Ramos (cell line): Measurements from ENCODE around the gene NPAS1.

Source experiments
- in situ Hi-C: fragments of 300-500 bp; cut with MboI; formaldehyde crosslinking; loops from one replicate; pipeline ENCODE4 v1.14.3; 2022; ENCODE audit warnings: low sequenced_read_pairs; ENCODE audit not compliant: unreplicated experiment

NPAS1 gene

DNA sequence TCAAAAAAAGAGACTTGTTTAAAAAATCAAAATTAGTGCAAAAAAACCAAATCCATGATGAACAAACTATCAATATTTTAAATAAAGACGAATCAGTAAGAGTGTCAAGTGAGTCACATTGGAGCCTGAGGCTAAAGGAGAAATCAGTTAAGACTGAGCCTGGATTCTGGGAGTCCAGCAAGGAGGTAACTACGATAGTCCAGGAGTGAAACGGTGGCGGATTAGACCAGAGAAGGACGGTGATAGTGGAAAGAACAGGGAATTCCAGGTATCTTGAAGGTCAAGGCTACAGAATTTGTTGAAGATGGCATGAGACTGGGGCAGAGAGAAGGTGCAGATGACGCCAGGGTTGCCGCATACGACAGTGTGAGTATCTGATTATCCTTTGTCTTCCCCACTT, 7.0 kb upstream of the NPAS1 start:
- in situ Hi-C loops, result loop anchor here (10.0 kb wide), 1 partner anchor 112 kb away; no protein-coding TSS in a partner anchor

DNA sequence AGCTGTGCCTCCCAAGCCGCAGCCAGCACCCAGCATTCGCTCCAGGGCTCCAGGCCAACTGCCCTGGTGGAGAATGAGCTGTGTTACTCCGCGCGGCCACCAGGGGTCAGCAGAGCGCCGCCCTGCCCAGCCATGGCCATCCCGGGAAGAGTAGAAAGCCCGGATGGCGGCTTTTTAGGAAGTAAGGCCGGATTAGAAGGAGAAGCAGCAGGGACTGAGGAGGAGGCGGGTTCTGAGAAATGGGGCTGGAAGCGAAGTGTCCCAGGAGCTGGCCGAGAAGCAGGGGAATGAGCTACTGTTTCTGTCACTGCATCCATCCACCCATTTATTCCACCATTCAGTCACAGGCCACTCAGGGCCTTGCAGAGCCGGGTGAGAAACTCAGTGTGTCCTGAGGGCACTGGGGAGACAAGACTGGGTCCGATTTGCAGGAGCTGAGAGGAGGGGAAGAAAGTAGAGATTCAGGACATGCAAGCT, 6.6 kb upstream of the NPAS1 start:
- in situ Hi-C loops, result loop anchor here (10.0 kb wide), 1 partner anchor 112 kb away; no protein-coding TSS in a partner anchor

DNA sequence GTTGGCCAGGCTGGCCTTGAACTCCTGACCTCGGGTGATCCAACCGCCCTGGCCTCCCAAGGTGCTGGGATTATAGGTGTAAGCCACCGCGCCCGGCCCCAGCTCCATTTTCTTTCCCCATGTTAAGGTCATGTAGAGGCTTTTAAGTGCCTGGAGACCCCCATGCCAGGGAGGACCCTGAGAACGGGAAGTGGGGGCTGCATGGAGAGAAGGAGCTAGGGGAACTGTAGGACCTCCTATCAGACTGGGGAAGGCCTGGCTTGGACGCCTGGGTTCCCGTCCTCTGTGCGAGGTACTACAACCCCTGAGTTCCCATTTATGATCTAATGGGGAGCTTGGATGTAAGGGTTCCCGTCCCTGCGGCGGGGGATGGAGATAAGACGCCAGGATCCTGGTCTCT, 714 bp upstream of the NPAS1 start:
- in situ Hi-C loops, result loop anchor here (10.0 kb wide), 1 partner anchor 106 kb away; no protein-coding TSS in a partner anchor

DNA sequence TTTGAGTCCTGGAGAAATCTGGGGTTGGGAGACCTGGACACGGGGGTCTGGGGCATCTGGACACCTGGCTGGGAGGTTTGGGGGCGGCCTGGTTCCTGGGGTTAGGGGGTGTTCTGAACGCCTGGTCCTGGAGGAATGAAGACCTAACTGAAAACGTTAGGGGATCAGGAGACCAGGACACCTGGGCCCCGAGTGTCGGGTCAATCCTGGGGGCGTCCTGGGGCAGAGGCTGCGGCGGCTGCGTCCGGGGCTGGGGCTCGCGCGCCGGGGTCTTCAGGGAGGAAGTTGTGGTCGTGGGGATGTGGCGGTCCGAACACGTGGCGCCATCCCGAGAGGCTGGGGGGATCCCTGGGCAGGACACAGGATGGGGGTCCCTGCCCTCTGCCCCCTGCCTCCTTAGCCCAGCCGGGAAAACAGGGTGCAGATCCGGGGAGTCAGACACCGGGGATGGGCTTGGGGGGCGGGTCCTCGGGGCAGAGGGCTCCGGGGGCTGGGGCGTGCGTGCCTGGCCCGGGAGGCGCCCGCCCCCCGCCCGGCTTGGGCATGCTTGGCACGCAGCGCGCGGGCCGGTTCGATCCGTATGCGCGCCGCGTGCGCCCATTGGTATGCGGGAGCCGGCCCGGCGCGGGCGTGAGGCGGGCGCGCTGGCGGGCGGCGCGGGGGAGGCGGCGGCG, 632 bp downstream of the NPAS1 start:
- in situ Hi-C loops, result no loop called here

DNA sequence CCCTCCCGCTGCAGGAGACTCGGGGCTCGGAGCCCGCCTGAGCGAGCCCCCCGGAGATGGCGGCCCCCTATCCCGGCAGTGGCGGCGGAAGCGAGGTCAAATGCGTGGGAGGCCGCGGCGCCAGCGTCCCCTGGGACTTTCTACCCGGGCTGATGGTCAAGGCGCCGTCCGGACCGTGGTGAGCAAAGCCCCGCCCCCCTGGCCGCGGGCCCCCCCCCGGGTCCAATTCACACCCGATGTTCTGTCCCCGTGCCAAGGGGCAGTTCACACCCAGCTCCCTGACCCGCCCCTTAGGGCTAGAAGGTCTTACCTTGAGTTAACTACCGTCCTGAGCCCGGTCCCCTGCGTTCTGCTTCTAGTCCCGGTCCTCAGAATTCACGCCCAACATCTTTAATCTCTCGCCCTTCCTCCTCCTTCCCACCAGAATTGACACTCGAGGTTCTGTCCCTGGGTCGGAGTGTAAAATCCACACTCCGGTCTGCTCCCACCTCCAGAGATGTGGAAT, 1.4 kb downstream of the NPAS1 start:
- in situ Hi-C loops, result no loop called here

DNA sequence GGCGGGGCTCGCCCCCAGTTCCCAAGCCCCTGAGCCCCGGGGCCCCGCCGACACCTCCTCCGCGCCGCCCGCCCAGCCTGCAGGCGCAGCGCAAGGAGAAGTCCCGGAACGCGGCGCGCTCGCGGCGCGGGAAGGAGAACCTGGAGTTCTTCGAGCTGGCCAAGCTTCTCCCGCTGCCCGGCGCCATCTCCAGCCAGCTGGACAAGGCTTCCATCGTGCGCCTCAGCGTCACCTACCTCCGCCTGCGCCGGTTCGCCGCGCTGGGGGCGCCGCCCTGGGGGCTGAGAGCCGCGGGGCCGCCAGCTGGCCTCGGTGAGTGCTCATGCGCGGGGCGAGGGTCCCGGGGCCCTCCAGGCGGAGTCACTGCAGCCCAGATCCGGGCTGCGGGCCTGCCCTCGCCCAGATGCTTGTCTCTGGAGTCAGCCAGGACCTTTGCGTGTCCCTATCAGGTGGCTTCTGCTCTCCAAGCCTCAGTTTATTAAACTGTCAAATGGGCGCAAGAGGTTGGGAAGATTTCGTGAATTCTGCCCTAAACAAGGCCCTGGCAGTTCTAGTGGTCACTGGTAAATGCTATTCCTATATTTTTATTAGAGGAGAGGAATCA, 2.0 kb downstream of the NPAS1 start:
- in situ Hi-C loops, result no loop called here

DNA sequence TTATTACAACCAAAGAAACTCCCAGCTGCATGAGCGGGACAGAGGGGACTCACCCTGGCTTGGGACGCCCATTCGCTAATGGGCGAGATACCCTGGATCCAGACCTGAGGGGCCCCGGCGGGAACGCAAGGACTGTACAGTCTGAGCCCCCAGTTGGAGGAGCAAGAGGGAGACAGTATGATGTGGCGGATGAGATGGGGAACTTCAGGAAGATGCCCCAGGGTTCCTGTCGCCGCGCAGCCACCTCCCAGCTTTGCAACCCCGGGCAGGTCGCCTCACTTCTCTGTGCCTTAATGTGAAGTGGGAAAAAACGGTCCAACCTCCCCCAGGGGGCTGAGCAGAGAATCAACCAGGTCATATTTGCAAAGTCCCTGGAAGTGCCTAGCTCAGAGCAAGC, 2.5 kb downstream of the NPAS1 start:
- in situ Hi-C loops, result no loop called here

DNA sequence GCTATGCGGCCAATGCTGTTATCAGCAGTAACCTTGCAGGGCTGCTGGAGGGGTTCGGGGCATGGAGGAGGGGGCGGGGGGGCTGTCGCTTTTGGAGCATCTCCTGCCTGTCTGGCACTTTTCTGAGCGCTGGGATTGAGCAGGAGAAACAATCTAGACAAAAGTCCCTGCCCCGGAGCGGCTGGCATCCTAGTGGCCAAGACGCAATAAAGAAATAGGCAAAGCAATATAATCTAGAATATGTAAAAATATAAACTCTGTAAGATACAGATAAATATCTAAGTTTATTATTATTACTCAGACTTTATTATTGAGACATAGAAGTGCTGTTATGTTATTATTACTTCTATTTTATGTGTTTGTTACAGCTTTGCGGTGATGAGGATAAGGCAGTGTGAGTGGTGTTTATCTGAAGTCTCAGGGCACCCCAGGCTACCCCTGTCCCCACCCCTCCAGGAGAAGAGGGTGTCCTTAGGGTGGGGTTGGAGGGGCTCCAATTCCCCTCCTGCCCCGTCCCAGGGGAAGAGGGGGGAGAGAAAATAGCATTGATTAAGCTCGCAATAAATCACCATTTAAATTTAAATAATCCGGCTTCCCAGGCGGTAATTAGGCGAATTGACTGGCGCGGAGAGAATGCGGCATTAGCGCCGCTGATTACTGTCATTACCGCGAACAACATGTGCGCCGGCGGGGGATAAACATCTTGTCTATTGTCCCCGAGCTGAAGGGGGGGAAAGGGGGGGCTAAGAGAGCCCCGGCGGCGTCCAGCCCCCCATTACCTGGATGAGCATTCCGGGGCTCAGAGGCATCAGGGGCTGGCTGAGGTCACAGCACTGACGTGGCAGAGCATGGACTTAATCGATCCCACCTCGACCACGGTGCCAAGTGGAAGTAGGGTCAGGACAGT, 3.2 kb downstream of the NPAS1 start:
- in situ Hi-C loops, result no loop called here

DNA sequence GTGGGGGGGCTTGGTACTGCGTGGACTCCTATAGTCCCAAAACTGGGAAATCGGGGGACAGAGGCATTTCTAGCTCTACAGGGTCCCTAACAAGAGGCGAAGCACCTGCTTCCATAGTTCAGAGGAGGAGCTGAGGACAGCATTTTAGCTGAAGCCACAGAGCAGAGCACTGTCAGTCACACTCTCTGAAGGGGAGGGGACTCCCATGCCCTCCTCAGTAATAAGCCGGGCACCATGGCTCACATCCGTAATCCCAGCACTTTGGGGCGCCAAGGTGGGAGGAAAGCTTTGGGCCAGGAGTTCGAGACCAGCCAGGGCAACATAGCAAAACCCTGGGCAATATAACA, 3.8 kb downstream of the NPAS1 start:
- in situ Hi-C loops, result no loop called here

DNA sequence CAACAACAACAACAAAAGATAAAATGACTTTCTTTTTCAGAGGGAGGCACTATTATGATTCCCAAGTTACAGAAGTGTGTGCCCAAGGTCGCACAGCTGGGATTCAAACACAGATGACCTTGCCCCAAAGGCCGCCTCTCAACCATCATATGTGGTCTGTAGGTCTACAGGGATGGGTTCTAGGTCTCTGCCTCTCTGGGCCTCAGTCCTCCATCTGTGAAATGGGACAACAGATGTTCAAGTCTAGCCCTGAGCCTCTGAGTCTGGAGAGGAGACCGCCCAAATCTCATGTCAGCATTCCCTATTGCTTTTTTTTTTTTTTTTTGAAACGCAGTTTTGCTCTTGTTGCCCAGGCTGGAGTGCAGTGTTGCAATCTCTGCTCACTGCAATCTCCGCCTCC, 4.9 kb downstream of the NPAS1 start:
- in situ Hi-C loops, result no loop called here

DNA sequence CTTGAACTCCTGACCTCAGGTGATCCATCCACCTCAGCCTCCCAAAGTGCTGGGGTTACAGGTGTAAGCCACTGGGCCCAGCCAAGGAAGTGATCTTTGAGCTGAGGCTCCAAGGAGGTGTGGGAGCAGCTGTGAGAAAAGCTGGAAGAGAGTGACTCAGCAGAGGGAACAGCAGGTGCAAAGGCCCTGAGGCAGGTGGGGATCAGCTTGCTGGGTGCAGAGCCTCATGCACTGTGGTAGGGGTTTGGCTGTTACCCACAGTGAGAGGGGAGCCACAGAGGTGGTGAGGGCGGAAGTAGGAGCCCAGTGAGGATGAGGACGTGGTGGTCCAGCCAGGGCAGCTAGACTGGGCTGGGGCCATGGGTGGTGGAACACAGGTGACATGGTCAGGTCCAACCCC, 6.5 kb downstream of the NPAS1 start:
- in situ Hi-C loops, result no loop called here

DNA sequence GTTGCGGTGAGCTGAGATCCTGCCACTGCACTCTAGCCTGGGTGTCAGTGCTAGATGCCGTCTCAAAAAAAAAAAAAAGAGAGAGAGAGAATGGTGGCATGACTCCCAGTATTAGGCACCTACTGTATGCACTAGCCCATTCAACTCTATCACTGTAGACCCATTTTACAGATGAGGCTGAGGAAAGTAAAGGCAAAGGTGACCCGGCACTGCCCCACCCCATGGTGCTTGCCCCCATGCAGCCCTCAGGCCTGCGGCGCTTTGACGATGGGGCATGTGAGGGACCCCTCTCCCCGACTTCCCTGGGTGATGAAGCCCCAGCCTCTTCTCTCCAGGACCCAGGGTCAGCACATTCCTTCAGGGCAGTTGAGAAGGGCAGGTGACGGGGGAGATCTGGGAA, 7.3 kb downstream of the NPAS1 start:
- in situ Hi-C loops, result no loop called here

DNA sequence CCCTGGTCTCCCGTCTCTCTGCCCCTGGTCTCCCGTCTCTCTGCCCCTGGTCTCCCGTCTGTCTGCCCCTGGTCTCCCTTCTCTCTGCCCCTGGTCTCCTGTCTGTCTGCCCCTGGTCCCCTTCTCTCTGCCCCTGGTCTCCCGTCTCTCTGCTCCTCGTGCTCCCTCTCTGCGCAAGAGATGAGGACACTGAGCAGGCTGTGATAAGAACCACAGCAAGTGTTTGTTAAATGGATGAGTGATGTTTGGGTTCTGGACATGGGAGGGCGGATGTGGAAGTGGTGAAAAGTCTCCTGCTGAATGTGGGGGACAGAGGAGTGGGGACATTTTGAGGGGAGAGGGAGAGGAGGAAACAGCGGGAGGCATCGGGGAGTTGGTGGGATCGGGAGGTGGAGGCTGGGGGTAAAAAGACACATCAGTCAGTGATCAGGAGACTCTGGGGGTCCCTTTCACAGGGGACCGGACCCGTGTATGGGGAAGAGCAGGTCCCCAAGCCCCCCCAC, 8.0 kb downstream of the NPAS1 start:
- in situ Hi-C loops, result no loop called here

DNA sequence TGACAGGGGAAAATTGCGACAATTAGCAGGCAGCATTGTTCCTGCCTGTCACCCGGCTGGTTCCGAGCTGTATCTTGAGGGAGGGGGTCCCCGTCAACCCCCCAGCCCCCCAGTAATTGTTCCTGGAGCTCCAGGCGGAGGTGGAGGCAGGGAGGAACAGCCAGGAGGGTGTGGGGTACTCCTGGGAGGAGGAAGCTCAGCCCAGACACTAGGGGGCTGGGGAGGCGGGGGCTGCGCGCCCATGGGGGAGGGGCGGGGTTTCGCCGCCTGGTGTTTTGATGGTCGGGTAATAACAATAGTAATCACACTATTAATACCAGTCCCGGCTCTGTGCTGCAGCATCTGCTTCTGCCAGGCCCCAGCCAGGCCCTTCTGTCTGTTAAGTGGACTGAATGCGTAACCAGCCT, 8.6 kb downstream of the NPAS1 start:
- in situ Hi-C loops, result no loop called here

DNA sequence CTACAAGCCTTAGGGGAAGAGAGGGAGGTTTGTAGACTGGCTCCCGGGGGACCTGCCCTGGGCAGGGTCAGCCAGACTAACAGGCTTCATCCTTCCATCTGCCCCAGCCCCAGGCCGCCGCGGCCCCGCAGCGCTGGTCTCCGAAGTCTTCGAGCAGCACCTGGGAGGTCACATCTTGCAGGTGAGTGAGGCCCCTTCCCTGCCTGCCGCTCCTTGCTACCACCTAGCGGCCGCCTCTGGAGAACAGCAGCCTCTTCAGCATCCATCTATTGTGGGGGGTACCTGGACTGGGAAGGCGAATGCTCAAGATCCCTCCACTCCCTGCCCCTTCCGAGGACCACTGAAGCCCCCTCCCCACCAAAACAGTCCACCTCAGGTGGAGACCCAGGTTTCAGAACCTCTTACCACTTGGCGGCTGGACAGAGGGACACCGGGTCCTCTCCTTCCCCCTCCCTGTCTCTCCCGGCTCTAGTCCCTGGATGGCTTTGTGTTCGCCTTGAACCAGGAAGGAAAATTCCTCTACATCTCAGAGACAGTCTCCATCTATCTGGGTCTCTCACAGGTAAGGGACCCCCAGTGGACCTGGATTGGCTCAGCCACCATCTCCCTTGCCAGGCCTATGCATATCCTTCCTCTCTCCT, 12.7 kb downstream of the NPAS1 start:
- in situ Hi-C loops, result no loop called here

DNA sequence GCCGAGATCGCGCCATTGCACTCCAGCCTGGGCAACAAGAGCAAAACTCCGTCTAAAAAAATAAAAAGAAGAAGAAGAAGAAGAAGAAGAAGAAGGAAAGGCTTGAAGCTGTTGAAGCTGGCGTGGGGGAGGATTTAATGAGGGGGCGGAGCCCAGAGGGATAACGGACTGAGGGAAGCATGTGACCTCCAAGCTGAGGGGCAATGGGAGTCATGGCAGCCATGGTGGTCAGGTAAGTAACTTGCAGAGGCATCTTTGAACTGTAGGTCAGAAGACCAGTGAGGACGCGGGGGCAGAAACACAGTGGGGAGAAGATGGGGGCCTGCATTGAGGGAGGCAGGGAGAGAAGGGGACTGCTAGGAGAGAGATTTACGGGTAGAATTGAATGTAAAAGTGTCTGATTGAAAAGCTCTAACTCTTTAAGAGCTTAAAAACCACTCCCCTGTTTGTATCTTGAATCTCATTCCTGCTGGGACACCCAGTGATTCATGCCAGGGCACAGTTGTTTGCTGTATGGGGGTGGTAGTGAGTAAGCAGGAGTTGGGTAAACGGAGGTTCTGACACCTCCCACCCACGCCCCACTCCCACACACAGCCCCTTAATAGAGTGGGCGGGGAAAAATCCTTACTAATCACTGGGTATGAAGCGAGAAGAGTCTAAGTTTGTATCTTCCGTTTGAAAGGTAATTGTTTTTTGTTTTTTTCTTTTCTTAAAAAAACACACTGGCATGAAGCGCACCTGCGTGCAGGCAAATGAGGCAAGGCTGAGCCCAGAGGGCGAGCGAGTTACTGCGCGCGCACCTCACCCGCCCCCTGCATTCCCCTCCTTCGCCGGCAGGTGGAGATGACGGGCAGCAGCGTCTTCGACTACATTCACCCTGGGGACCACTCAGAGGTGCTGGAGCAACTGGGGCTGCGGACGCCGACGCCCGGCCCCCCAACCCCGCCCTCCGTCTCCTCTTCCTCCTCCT, 15.8 kb downstream of the NPAS1 start:
- in situ Hi-C loops, result no loop called here

DNA sequence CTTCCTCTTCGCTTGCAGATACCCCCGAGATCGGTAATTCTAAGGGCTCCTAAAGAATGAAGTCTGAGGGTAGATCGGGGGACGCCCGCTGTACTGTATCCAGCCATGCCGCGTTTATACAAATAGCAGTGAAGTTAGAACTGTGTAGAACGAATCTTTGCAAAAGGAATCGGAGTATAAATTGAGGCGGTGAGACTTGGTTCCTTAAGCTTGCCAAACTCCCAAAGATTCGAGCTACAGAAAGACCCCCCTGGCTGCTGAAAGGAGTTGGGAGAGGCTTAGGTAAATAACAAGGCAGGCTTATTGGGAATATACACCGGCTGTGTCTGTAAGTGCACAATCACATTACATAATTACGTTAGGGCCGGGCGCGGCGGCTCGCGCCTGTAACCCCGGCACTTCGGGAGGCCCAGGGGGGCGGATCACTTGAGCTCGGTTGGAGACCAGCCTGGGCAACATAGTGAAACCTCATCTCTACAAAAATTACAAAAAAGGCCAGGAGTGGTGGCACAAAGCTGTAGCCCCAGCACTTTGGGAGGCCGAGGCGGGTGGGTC, 16.5 kb downstream of the NPAS1 start:
- in situ Hi-C loops, result no loop called here

DNA sequence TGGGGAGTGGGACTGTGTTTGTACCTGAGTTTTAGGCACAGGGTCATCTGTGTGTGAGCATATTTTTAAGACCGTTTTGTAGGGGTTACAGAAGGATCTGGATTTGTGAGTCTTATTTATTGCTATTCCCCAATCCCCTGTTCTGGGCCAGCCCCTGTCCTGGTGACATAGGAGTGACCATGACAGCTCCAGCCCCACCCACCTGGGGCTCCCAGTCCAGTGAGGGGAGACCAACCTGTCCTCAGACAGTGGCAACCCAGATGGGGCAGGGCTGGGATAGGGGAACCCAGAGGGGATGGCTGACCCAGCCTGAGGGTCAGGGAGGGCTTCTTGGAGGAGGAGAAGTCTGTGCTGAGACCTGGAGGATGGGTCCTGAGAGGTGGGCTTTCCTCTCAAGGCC, 18.1 kb downstream of the NPAS1 start:
- in situ Hi-C loops, result no loop called here
